Measurements from ENCODE around the gene KRTAP4-5. TPM values are rescaled to one million over a fixed set of nuclear protein-coding genes. Genes with fewer than 3 reads are reported as not detected.
"Not testable (repeated sequence)": the region's sequence is repeated elsewhere in the genome, so short reads cannot be mapped to it uniquely, and the experiment has no call there.

The KRTAP4-5 gene
- total RNA-seq, 4 donors from 2014 or later, result not detected

GRCh38 chr17:41103896-41104295, 45.7 kb downstream of the KRTAP4-5 start:
- H3K4me1 ChIP-seq, result no peaks in the 10 kb centered on the region
- TF ChIP-seq, protein P1, sequence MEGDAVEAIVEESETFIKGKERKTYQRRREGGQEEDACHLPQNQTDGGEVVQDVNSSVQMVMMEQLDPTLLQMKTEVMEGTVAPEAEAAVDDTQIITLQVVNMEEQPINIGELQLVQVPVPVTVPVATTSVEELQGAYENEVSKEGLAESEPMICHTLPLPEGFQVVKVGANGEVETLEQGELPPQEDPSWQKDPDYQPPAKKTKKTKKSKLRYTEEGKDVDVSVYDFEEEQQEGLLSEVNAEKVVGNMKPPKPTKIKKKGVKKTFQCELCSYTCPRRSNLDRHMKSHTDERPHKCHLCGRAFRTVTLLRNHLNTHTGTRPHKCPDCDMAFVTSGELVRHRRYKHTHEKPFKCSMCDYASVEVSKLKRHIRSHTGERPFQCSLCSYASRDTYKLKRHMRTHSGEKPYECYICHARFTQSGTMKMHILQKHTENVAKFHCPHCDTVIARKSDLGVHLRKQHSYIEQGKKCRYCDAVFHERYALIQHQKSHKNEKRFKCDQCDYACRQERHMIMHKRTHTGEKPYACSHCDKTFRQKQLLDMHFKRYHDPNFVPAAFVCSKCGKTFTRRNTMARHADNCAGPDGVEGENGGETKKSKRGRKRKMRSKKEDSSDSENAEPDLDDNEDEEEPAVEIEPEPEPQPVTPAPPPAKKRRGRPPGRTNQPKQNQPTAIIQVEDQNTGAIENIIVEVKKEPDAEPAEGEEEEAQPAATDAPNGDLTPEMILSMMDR (IDR thresholded peaks at IDR 0.05), result no peak
- TF ChIP-seq POLR2A (IDR thresholded peaks at IDR 0.05), result no peak

DNA sequence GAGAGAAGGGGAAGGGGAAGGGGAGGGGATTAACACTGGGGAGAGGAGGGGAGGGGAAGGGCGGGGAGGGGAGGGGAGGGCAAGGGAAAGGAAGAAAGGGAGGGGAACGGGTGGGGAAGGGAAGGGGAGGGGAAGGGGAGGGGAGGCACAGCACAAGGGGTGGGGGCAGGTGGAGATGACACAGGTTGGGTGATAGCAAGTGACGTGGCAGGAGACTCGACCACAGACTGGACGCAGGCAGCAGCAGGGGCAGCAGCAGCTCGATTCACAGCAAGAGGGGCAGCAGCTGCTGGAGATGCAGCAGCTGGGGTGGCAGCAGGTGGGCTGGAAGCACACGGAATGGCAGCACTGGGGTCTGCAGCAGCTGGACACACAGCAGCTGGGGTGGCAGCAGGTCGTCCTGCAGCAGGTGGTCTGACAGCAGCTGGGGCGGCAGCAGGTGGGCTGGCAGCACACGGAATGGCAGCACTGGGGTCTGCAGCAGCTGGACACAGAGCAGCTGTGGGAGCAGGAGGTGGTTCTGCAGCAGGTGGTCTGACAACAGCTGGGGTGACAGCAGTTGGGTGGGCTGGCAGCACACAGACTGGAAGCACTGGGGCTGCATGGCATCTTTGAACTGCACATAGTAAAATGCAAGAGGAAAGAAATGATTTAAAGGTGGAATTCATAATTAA, 47.9 kb downstream of the KRTAP4-5 start, which contains the start of gene KRTAP4-16:
Gene KRTAP4-16, minus strand, starts transcription at position 624 of the 674 bp plus-strand sequence. Its CDS starts 0 bp downstream, at position 624.
- no peaks in the 10 kb centered on the region for H3K4me1 ChIP-seq
- no peak for DNase-seq
- no peak for TF ChIP-seq POLR2A (IDR thresholded peaks at IDR 0.05)
- TF ChIP-seq, protein P1 (IDR thresholded peaks at IDR 0.05), result no peak
- H3K9me3 ChIP-seq, result no peaks in the 10 kb centered on the region
- no peaks in the 10 kb centered on the region for H3K27me3 ChIP-seq
- no peak within 1 kb of the TSS for H3K27ac ChIP-seq
- H3K4me3 ChIP-seq, result no peak within 1 kb of the TSS
- no peaks in the 10 kb centered on the region for H3K36me3 ChIP-seq

More at GRCh38 chr17:41103896-41104295, 45.7 kb downstream of the KRTAP4-5 start:
- no peaks in the 10 kb centered on the region for H3K9me3 ChIP-seq
- no peak for DNase-seq
- no peaks in the 10 kb centered on the region for H3K36me3 ChIP-seq
- no peak overlapping the region for H3K27ac ChIP-seq
- H3K4me3 ChIP-seq, result no peak overlapping the region
- H3K27me3 ChIP-seq, result no peaks in the 10 kb centered on the region

GRCh38 chr17:41099682-41100480, 49.7 kb downstream of the KRTAP4-5 start:
- not testable (repeated sequence) for H3K4me3 ChIP-seq

More at GRCh38 chr17:41099682-41100480, 49.7 kb downstream of the KRTAP4-5 start:
- not testable (repeated sequence) for H3K36me3 ChIP-seq, H3K9me3 ChIP-seq, H3K27ac ChIP-seq, DNase-seq, H3K27me3 ChIP-seq, H3K4me1 ChIP-seq

Small RNA genes within 50 kb of the gene (small RNA-seq; reads per million reads assigned to genes)
- gene KRTAP4-17P, result 0 reads per million in 2 donors

Other genes with a start within 250 kb of the KRTAP4-5 start
- gene KRT23, start 212.2 kb downstream of the KRTAP4-5 start, total RNA-seq, result 1 to 10 TPM in 2 of 4 donors, not detected in 2; 1.1 to 2.5 TPM
- not detected for gene KRT39, start 182.9 kb downstream of the KRTAP4-5 start, total RNA-seq
- 1 to 10 TPM in 1 of 4 donors, under 1 TPM in 2, not detected in 1; 0.88 to 1.0 (median 0.94) TPM for gene KRT40, start 165.5 kb downstream of the KRTAP4-5 start, total RNA-seq
- gene KRTAP3-3, start 155.7 kb downstream of the KRTAP4-5 start, total RNA-seq, result not detected
- gene KRTAP3-2, start 149.9 kb downstream of the KRTAP4-5 start, total RNA-seq, result not detected
- gene KRTAP3-1, start 140.7 kb downstream of the KRTAP4-5 start, total RNA-seq, result not detected
- not detected for gene KRTAP1-5, start 122.6 kb downstream of the KRTAP4-5 start, total RNA-seq
- gene KRTAP1-4, start 119.6 kb downstream of the KRTAP4-5 start, total RNA-seq, result not detected
- not detected for gene KRTAP1-3, start 115.0 kb downstream of the KRTAP4-5 start, total RNA-seq
- not detected for gene KRTAP1-1, start 108.4 kb downstream of the KRTAP4-5 start, total RNA-seq
- gene KRTAP2-1, start 102.5 kb downstream of the KRTAP4-5 start, total RNA-seq, result not detected
- not detected for gene KRTAP2-2, start 94.6 kb downstream of the KRTAP4-5 start, total RNA-seq
- gene KRTAP2-3, start 89.7 kb downstream of the KRTAP4-5 start, total RNA-seq, result not detected
- not detected for gene KRTAP2-4, start 83.9 kb downstream of the KRTAP4-5 start, total RNA-seq
- not detected for gene KRTAP4-7, start 65.7 kb downstream of the KRTAP4-5 start, total RNA-seq
- not detected for gene KRTAP4-8, start 51.7 kb downstream of the KRTAP4-5 start, total RNA-seq
- gene KRTAP4-16, start 47.6 kb downstream of the KRTAP4-5 start, total RNA-seq, result not detected
- not detected for gene KRTAP4-9, start 44.4 kb downstream of the KRTAP4-5 start, total RNA-seq
- not detected for gene KRTAP4-11, start 31.5 kb downstream of the KRTAP4-5 start, total RNA-seq
- gene KRTAP4-12, start 25.6 kb downstream of the KRTAP4-5 start, total RNA-seq, result not detected
- not detected for gene KRTAP4-6, start 9.3 kb downstream of the KRTAP4-5 start, total RNA-seq
- not detected for gene KRTAP4-4, start 10.9 kb upstream of the KRTAP4-5 start, total RNA-seq
- gene KRTAP4-3, start 18.4 kb upstream of the KRTAP4-5 start, total RNA-seq, result not detected
- gene KRTAP4-2, start 28.4 kb upstream of the KRTAP4-5 start, total RNA-seq, result not detected
- not detected for gene KRTAP4-1, start 35.1 kb upstream of the KRTAP4-5 start, total RNA-seq
- not detected for gene KRTAP9-1, start 40.1 kb upstream of the KRTAP4-5 start, total RNA-seq
- gene KRTAP9-2, start 76.8 kb upstream of the KRTAP4-5 start, total RNA-seq, result not detected
- gene KRTAP9-3, start 82.6 kb upstream of the KRTAP4-5 start, total RNA-seq, result not detected
- not detected for gene KRTAP9-8, start 88.2 kb upstream of the KRTAP4-5 start, total RNA-seq
- gene KRTAP9-4, start 99.9 kb upstream of the KRTAP4-5 start, total RNA-seq, result not detected
- gene KRTAP9-9, start 105.6 kb upstream of the KRTAP4-5 start, total RNA-seq, result not detected
- gene KRTAP9-6, start 115.6 kb upstream of the KRTAP4-5 start, total RNA-seq, result not detected
- gene KRTAP9-7, start 125.9 kb upstream of the KRTAP4-5 start, total RNA-seq, result not detected
- not detected for gene KRTAP29-1, start 153.0 kb upstream of the KRTAP4-5 start, total RNA-seq
- gene KRTAP16-1, start 159.5 kb upstream of the KRTAP4-5 start, total RNA-seq, result not detected
- gene KRTAP17-1, start 165.9 kb upstream of the KRTAP4-5 start, total RNA-seq, result not detected
- gene KRT33A, start 201.0 kb upstream of the KRTAP4-5 start, total RNA-seq, result not detected
- gene KRT33B, start 220.0 kb upstream of the KRTAP4-5 start, total RNA-seq, result not detected
- gene KRT34, start 232.5 kb upstream of the KRTAP4-5 start, total RNA-seq, result not detected
- gene KRT31, start 247.8 kb upstream of the KRTAP4-5 start, total RNA-seq, result not detected